HAP-1 (cell line): Measurements from ENCODE around the gene MSMB.
A peak's percentile ranks its signal among the peaks of the same experiment; 100 is the strongest.
"Not testable (repeated sequence)": the region's sequence is repeated elsewhere in the genome, so short reads cannot be mapped to it uniquely, and the experiment has no call there.

ENCODE experiments used
- DNase-seq, 2 experiments: peaks; one replicate each; pipeline ENCODE4 v3.0.0-alpha.2; 2016 to 2020; ENCODE audit warnings: low spot score in 2 of 2
- H3K27me3 ChIP-seq: fragments of 250-450 bp; sonication (Bioruptor Pico); 2 replicates; pipeline ENCODE4 v1.5.1; 2020; ENCODE audit warnings: low read depth, mild to moderate bottlenecking, moderate library complexity
- H3K36me3 ChIP-seq: fragments of 250-450 bp; sonication (Bioruptor Pico); replicated peaks from 2 replicates; pipeline ENCODE4 v1.5.1; 2020; ENCODE audit warnings: mild to moderate bottlenecking
- H3K4me1 ChIP-seq: fragments of 250-450 bp; sonication (Bioruptor Pico); 2 replicates; pipeline ENCODE4 v1.5.1; 2020; ENCODE audit warnings: mild to moderate bottlenecking
- H3K4me3 ChIP-seq: fragments of 250-450 bp; sonication (Bioruptor Pico); 2 replicates; pipeline ENCODE4 v1.5.1; 2020; ENCODE audit warnings: mild to moderate bottlenecking, moderate library complexity
- H3K9me3 ChIP-seq: fragments of 250-450 bp; sonication (Bioruptor Pico); 2 replicates; pipeline ENCODE4 v1.5.1; 2020; ENCODE audit warnings: mild to moderate bottlenecking, moderate library complexity
- in situ Hi-C: fragments of 300-500 bp; cut with MboI; formaldehyde crosslinking; loops from 3 replicates; pipeline ENCODE4 v1.14.3; 2020; ENCODE audit warnings: low sequenced_read_pairs, inconsistent platforms, mixed read lengths

Gene MSMB

GRCh38 chr10:46046261-46046660, at the start of gene MSMB:
MSMB (minus strand) TSS chr10:46046269; CDS start chr10:46046237, 32 bp downstream.
- H3K4me1 ChIP-seq: peaks cover 2% of the 10 kb centered on the region; the same call in 1 of the 2 replicates
- in situ Hi-C loops: no loop called here
- H3K36me3 ChIP-seq: no peaks in the 10 kb centered on the region

GRCh38 chr10:46094931-46095750, 49.1 kb upstream of the MSMB start:
- Histone ChIP-seq H3K4me3 (no peak overlapping the region), H3K36me3 (no peaks in the 10 kb centered on the region), H3K4me1 (peaks cover 11% of the 10 kb centered on the region), H3K27me3 (no peaks in the 10 kb centered on the region), H3K9me3 (no peaks in the 10 kb centered on the region)
- DNase-seq: peak; percentile 37 to 48
- in situ Hi-C loops: no loop called here

More at GRCh38 chr10:46046261-46046660, at the start of gene MSMB:
- Histone ChIP-seq H3K9me3 (no peaks in the 10 kb centered on the region), H3K4me3 (no peak within 1 kb of the TSS), H3K27me3 (no peaks in the 10 kb centered on the region; the same call in 1 of the 2 replicates)
- DNase-seq: no peak

GRCh38 chr10:46094197-46094500, 48.1 kb upstream of the MSMB start:
- Histone ChIP-seq H3K27me3 (no peaks in the 10 kb centered on the region), H3K9me3 (no peaks in the 10 kb centered on the region), H3K36me3 (no peaks in the 10 kb centered on the region), H3K4me3 (no peak overlapping the region), H3K4me1 (peaks cover 11% of the 10 kb centered on the region)
- in situ Hi-C loops: no loop called here
- DNase-seq: no peak

- H3K4me1 ChIP-seq: peaks cover 11% of the 10 kb centered on the region
- H3K4me3 ChIP-seq, H3K27me3 ChIP-seq, H3K36me3 ChIP-seq, DNase-seq, H3K9me3 ChIP-seq, in situ Hi-C loops: not testable (repeated sequence)
Observed at GRCh38 chr10:46093316-46094196, 47.5 kb upstream of the MSMB start.

GRCh38 chr10:46092524-46093081, 46.5 kb upstream of the MSMB start:
- DNase-seq: no peak
- Histone ChIP-seq H3K9me3 (no peaks in the 10 kb centered on the region), H3K4me1 (peaks cover 11% of the 10 kb centered on the region), H3K27me3 (no peaks in the 10 kb centered on the region), H3K36me3 (no peaks in the 10 kb centered on the region), H3K4me3 (no peak overlapping the region)
- in situ Hi-C loops: no loop called here

GRCh38 chr10:46091828-46092523, 45.9 kb upstream of the MSMB start:
- Histone ChIP-seq H3K36me3 (no peaks in the 10 kb centered on the region), H3K9me3 (no peaks in the 10 kb centered on the region), H3K4me1 (peaks cover 11% of the 10 kb centered on the region), H3K27me3 (no peaks in the 10 kb centered on the region), H3K4me3 (no peak overlapping the region)
- DNase-seq: no peak
- in situ Hi-C loops: no loop called here

GRCh38 chr10:46091080-46091827, 45.2 kb upstream of the MSMB start:
- Histone ChIP-seq H3K4me3 (no peak overlapping the region), H3K9me3 (no peaks in the 10 kb centered on the region), H3K4me1 (peaks cover 11% of the 10 kb centered on the region), H3K27me3 (no peaks in the 10 kb centered on the region), H3K36me3 (no peaks in the 10 kb centered on the region)
- no peak for DNase-seq
- in situ Hi-C loops: no loop called here

GRCh38 chr10:46090258-46090812, 44.3 kb upstream of the MSMB start:
- Histone ChIP-seq H3K9me3 (no peaks in the 10 kb centered on the region), H3K4me3 (no peak overlapping the region), H3K36me3 (no peaks in the 10 kb centered on the region), H3K27me3 (no peaks in the 10 kb centered on the region), H3K4me1 (peaks cover 11% of the 10 kb centered on the region)
- in situ Hi-C loops: no loop called here
- DNase-seq: no peak

GRCh38 chr10:46087381-46087780, 41.3 kb upstream of the MSMB start:
- H3K4me1 ChIP-seq, in situ Hi-C loops, H3K36me3 ChIP-seq, H3K27me3 ChIP-seq, DNase-seq, H3K9me3 ChIP-seq, H3K4me3 ChIP-seq: not testable (repeated sequence)

GRCh38 chr10:46084321-46085165, 38.5 kb upstream of the MSMB start:
- Histone ChIP-seq H3K36me3 (no peaks in the 10 kb centered on the region), H3K4me1 (no peaks in the 10 kb centered on the region), H3K4me3 (no peak overlapping the region), H3K27me3 (no peaks in the 10 kb centered on the region), H3K9me3 (no peaks in the 10 kb centered on the region)
- in situ Hi-C loops: no loop called here
- no peak for DNase-seq

- Histone ChIP-seq H3K27me3 (no peaks in the 10 kb centered on the region), H3K9me3 (no peaks in the 10 kb centered on the region), H3K4me3 (no peak overlapping the region), H3K36me3 (no peaks in the 10 kb centered on the region), H3K4me1 (no peaks in the 10 kb centered on the region)
- no peak for DNase-seq
- in situ Hi-C loops: no loop called here
Observed at GRCh38 chr10:46080886-46081285, 34.8 kb upstream of the MSMB start.

- Histone ChIP-seq H3K36me3 (no peaks in the 10 kb centered on the region), H3K9me3 (no peaks in the 10 kb centered on the region), H3K27me3 (no peaks in the 10 kb centered on the region), H3K4me3 (no peak overlapping the region), H3K4me1 (no peaks in the 10 kb centered on the region)
- DNase-seq: no peak
- in situ Hi-C loops: no loop called here
Observed at GRCh38 chr10:46079831-46080585, 33.9 kb upstream of the MSMB start.
